Astrocyte (in vitro differentiated cells and primary cell): ENCODE data around the gene KSR2.

Experiments used
- CTCF ChIP-seq: IDR thresholded peaks from 2 replicates; pipeline ENCODE4 v1.5.1; 2011; ENCODE audit warnings: low read depth, mild to moderate bottlenecking, inconsistent platforms, low read length, moderate library complexity; ENCODE audit not compliant: insufficient read depth
- EZH2 ChIP-seq: IDR thresholded peaks from 2 replicates; pipeline ENCODE4 v1.6.1; 2012; ENCODE audit warnings: mild to moderate bottlenecking, low read length, inconsistent platforms; ENCODE audit not compliant: insufficient read depth

- TF ChIP-seq CTCF: no peak
- no peak for TF ChIP-seq EZH2
Measured at GRCh38 chr12:117456076-117456475, 512.7 kb downstream of the KSR2 start.
